Activated effector memory CD4-positive, alpha-beta T cell treated with Interleukin-2 at 50 U/mL for 16 hours (primary cell): ENCODE data around the gene AHNAK2.
"Not testable (repeated sequence)": the region's sequence is repeated elsewhere in the genome, so short reads cannot be mapped to it uniquely, and the experiment has no call there.

Experiments used
- DNase-seq: peaks from one replicate; pipeline ENCODE4 v3.0.0-alpha.2; 2020

AHNAK2 gene

DNA sequence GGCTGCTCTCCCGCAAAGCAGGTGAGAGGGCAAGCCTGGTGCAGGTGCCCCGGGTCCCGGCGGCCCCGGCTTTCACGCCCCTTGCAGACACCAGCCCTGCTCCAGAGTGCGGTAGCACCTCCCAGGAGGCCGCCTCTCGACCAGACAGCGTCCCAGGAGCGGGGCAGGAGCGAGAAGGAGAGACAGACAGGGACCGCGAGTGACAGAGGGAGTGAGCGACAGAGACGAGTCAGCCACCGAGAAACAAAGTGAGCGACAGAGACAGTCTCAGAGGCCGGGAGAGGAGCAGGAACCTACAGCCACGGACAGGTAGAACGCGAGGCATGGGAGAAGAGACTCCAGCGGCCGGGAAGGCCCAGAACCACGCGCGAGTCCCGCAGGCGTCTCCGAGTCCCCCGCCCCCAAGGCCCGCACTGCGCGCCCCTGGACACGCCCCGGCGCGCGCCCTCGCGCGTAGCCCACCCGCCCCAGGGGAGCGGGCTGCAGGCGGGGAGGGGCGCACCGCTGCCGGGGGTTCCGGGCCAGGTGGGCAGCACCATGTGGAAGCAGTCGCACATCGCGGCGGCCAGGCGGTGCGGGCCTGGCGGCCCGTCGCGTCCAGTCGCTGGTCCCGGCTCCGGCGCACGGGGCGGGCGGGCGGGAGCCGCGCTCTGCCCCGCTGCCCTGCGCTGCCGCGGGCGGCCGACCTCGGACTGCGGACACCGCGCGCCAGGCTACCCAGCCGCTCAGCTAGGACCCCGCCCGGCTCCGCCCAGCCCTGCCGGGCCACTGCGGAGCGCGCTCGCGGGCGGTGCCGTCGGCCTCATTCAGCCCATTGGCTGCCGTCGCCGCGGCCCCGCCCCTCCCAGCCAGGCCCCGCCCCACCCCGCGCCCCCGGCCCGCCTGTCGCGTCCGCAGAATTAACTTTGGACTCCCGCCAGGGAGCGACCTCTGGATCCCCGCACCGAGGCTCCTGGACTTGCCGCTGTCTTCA lies at the start of gene AHNAK2:
Gene AHNAK2 (minus strand): TSS at position 694 of the 973 bp plus-strand sequence. CDS start 137 bp downstream, at position 557.
- DNase-seq = peak; percentile 17

DNA sequence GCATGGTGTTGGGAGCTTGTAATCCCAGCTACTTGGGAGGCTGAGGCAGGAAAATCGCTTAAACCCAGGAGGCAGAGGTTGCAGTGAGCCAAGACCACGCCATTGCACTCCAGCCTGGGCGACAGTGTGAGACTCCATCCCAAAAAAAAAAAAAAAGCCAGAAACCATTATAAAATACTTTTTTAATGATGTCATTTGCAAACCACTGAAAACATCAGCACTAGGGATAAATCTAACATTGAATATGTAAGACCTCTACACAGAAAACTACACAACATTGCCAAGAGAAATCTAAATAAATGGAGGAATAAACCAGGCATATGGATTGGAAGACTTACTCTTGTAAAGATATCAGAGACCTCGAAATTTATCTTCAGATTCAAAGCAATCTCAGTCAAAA lies 49.5 kb upstream of the AHNAK2 start:
- DNase-seq = not testable (repeated sequence)

DNA sequence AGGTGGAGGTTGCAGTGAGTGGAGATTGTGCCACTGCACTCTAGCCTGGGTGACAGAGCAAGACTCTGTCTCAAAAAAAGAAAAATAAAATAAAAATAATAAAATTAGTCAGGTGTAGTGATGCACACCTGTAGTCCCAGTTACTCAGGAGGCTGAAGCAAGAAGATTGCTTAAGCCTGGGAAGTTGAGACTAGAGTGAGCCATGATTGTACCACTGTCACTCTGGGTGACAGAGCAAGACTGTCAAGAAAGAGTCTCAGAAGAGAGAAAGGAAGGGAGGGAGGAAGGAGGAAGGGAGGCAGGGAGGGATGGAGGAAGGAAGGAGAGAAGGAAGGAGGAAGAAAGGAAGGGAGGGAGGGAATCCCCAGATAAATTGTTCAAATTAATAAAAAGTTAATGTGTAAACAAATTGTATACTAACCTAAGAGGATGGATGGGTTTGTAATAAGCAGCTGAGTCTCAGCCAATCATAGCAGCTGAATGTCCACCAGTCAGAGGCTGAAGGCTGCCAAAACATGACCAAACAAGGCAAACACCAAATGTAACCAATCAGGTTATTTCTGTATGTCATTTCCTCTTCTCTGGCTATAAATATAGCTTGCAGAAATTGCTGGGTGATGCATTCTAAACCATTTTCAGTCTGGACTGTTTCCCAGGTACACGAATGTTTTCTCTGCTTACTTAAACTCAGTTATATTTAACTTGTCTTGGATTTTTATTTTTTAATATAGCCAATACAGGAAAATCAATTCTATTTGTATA lies 48.8 kb upstream of the AHNAK2 start:
- DNase-seq = no peak

DNA sequence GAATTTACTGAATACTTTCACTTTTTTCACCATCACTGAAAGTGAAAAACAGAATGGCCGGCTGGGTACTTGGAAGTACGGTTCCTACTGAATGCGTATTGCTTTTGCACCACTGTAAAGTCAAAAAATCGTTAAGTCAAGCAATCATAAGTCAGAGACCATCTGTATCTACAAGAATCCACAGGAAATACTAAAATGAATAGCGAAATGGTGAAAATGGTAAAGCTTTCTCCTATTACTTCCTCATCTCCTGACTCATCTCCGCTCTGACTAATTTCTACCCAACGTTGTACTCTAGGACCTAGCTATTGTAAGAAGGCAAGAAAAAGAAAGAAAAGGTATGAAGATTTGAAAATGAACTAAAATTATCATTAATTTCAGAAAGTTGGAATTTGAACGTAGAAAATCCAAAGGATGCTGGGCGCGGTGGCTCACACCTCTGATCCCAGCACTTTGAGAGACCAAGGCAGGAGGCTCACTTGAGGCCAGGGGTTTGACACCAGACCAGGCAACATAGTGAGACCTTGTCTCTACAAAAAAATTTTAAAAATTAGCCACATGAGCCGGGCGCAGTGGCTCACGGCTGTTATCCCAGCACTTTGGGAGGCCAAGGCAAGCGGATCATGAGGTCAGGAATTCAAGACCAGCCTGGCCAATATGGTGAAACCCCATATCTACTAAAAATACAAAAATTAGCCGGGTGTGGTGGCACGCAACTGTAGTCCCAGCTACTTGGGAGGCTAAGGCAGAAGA lies 48.0 kb upstream of the AHNAK2 start:
- no peak for DNase-seq

DNA sequence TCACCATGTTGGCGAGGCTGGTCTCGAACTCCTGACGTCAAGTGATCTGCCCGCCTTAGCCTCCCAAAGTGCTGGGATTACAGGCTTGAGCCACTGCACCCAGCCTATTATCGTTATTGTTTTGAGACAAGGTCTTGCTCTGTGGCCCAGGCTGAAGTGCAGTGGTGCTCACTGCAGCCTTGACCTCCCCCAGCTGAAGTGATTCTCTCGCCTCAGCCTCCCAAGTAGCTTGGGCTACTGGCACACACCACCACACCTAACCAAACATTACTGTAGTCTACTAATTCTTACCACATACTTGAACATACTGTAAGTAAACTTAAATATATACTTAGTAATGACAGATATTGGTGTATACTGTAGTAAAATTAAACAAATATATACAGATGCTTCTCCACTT lies 47.3 kb upstream of the AHNAK2 start:
- no peak for DNase-seq

DNA sequence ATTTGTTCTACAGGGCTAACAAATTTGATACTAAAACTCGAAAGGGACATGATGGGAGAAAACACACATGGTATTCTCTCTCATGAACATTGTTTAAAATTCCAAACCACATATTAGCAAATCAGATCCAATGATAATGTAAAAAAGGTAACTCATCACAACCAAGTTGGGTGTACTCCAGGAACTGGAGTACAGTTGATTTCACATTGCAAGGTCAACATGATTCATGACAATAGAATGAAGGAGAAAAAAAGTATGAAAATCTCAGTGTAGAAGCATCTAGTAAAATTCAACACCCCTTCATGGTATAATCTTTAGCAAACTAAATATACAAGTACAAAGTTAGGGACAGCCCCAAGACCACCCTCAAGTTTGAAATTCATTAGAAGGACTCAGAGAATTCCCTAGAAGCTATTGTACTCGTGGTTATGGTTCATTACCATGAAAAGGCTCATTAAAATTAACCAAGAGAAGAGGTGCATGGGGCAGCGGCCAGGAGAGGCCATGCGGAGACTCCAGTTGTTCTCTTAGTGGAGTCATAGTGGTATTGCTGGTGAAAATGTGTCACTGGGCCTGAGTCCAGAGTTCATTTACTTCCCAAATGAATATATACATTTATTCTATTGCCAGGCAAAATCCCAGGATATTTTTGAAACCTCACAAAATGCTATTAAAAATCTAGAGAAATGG lies 45.8 kb upstream of the AHNAK2 start:
- no peak for DNase-seq

DNA sequence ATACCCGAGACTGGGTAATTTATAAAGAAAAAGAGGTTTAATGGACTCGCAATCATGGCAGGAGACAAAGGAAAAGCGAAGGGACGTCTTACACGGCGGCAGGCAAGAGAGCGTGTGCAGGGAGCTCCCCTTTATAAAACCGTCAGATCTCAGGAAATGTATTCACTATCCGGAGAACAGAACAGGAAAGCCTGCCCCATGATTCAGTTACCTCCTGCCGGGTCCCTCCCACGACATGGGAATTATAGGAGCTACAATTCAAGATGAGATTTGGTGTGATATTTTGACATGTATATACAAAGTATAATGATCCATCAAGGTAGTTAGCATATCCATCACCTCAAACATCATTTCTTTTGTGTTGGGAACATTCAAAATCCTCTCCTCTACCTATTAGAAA lies 45.0 kb upstream of the AHNAK2 start:
- DNase-seq = no peak

DNA sequence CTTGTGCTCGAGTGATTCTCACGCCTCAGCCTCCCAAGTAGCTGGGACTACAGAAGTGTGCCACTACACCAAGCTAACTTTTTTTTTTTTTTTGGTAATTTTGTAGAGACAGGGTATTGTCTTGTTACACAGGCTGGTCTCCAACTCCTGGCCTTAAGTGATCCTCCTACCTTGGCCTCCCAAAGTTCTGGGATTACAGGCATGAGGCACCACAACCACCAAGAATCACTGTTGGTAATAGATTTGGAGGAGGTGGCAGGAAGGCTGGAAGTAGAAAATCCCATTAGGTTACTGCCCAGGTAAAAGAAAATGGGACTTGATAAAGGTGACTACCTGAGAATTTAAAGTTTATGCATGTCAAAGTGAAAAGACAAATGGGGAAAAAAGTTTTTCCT lies 44.1 kb upstream of the AHNAK2 start:
- DNase-seq = no peak

DNA sequence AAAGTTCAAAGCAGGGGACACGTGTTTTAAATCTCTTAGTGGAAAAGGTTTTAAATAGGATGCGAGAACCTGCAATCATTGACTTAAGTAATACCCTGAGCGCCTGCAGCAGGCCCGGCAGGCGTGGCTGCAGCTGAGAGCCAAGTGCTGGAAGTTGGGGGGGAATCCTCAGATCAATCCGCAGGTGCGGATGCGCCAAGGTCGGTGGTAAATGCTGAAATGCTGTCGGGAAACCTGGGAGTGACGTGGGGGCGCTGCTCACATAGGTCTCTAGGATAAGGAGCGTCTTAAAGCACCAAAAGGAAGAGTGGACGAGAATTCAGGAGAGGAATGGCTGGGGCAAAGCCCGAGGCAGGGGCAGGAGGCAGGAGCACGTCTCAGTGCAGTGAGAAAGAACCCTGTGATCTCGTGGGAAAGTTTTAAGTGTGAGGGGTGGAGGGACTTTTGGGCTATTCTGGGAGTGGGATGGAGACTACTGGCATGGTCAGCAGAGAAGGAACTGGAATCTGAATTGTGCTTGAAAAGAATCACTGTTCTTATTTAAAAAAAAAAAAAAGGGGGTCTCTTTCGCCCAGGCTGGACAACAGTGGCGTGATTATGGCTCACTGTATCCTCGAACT lies 43.6 kb upstream of the AHNAK2 start:
- DNase-seq = no peak

DNA sequence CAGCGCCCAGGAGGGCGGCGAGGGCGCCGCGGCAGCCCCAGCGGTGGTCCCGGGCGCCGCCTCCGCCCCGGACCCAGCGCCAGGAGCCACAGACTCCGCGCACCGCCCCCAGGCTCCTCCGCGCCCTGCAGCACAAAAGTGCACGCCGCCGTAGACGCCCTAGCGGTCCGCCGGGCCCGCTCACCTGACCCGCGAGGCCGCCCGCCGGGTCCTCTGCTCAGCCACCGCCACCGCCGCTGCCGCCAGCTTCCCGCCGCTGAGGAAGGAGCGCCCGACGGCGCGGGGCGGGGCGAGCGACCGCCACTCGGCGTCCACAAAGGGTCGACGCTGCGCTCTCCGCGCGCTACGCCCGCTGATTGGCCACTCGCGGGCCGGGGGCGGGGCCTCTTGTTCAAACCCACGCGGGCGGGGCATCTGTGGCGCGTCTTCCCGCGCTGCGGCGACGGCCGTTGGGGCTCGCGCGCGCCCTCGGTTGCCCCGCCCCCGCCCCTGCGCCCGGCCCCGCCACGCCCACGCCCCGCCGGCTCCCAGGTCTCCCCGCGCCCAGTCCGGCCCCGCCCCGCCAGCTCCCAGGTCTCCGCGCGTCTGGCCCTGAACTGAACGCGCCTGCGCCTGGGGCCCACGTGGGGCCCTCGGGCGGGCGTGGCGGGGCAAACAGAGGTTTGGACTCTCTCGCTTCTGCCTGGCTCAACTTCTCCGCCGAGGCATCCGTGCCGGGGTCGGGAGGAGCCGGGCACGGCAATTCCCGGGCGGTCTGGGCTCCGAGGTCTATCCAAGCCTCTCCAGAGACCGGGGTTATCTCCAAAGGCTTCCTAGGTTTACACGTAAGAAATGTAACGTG lies 42.9 kb upstream of the AHNAK2 start, which contains the start of gene CDCA4:
Gene CDCA4 (minus strand): TSS at position 269 of the 841 bp plus-strand sequence. CDS start 9,154 bp downstream, outside the sequence.
- peak; percentile 99 for DNase-seq

DNA sequence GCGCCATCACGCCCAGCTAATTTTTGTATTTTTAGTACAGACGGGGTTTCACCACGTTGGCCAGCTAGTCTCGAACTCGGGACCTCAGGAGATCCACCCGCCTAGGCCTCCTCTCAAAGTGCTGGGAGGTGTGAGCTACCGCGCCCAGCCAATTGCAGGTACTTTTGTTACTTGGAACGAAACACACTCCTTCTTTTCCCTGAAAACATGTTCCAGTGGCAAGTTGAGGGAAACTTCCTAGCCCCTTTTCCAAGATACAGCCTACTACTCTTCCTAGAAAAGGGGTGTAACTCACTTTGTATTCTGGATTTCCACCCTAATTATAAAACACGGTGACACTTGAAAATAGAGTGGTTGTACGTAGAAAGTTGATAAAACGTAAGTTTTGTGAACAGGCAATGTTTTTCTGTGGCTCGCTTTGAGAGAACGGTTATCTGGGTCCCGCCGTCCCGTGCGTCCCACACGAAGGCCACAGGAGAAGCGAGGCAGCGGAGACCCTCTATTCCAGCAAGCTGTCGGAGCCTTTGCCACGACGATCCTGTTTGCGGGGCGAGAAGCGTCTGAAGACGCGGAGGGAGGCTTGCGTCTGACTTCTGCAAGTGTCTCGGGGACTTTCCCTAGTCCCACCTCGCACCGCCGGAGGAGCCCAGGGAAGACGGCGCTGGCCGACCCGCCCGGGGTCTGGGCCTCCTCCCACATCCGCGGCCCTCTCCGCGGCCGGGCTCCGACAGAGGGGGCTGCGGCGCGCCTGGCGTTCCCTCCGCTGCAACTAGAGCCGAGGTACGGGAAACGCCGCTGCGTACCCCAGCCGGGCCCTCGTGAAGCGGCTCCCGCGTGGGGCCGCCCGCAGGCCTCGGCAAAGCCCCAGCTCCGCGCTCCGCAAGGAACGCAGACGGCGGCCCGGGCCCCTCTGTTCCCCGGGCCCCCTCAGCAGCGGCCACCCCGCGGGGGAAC lies 42.0 kb upstream of the AHNAK2 start:
- DNase-seq = peak; percentile 52

DNA sequence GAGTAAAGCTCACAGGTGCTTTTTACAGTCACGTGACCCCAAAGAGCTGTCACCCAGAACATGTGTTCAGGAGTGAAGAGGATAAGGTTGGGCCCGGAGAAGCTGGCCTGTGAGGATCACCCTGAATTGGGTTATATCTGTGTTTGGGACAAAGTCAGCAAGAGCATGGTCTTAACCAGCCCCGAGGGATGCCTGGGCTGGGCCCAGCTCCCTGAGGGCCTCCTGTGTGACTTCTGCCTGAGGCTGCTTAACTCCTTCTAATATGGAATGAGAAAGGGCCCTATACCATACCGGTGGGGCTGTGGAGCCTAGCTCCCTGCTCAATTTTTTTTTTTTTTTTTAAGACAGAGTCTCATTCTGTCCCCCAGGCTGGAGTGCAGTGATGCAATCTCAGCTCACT lies 40.2 kb upstream of the AHNAK2 start:
- DNase-seq = no peak

DNA sequence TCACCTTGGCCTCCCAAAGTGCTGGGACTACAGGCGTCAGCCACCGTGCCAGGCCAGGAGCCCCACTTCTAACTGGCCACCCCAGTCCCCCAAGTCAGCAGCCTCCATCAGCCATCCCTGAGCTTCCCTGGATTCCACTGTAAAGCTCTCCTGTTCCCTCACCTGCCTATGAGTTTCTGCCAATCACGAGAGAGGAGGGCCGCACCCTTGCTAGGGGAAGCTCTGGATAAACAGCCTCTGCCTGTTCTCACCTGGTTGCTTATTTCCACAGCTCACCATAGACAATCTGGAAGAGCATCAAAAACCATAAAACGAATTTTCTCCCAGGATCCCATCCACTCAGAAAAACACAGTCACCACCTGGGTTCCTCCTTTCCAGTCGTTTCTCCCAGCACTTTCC lies 37.7 kb upstream of the AHNAK2 start:
- no peak for DNase-seq

DNA sequence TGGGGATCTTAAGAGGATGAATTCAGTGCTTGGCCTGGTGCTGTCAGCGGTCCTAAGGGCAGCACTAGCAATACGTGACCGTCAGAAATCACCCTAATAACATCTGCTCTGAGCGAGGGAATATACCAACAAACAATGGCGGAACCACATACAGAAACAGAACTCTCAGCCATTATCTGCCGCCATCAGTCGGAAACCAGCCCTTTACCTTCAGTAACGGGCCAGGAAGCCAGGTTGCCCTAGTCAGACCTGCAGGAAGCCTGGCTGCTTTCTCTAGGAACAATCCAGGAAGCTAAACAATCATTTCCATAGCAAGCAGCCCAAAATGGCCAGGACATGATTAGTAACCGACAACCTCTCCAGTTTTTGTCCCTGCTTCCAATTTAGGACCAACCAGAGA lies 37.1 kb upstream of the AHNAK2 start:
- DNase-seq = no peak

DNA sequence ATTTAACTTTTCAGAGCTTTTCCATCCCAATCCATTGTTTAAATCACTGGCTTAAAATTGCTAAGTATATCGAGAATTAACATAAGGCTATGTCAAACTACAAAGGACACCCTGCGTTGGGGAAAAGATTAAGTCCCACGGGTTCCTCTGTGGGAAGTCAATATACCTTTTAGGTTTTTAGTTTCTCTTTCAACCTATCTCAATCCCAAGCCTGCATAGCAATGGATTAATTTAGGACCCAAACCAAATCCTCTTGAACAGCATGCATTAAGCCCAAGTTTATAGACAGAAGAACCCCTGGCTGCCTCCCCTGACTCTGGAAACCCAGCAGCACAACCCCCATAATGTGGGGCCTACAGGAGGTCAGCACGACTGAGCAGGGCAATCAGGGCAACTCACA lies 36.5 kb upstream of the AHNAK2 start:
- DNase-seq = no peak

DNA sequence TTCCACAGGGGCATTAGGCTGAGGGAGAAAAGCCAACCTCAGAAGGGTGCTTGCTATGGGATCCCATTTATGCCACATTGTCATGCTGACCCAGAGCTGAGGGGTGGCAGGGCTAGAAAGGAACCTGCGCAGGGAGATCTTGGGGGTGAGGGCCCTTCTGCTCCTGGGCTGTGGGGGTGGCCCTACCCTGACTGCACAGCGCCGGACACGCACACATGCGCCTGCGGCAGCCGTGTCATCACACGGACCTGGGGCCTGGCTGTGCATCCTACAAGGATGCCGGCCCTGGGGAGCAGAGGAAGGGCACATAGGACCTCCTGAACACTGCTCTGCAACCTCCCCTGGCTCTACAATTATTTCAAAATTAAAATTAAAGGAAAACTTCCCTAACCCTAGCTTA lies 35.9 kb upstream of the AHNAK2 start:
- no peak for DNase-seq

DNA sequence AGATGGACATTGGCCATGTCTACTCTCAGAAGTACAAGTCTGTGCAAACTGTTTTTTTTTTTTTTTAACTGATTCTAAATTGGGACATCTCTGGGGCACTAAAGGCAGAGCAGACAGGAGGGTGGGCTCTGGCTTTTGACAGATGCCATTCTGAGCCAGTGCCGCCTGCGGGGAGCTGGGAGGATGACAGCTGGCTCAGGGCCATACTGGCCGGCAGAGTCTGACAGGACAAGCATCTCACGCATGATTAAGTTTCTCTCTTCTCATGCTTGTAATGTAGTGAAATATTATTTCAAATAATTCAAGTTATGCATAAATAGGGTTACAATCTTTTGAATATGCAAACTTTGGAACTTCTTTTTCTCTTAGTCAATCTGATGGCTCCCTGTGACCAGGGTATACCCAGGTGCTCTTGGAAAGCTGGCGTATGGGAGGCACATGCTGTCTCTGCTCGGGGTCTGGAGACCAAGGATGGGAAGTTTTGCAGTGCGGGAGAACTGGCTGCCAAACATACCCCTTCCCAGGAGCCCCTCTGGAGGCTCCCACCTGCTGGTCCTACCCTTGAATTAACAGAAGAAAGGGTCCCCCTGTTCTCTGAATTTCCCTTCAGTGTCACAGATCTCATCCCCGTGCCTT lies 35.1 kb upstream of the AHNAK2 start:
- DNase-seq = no peak

DNA sequence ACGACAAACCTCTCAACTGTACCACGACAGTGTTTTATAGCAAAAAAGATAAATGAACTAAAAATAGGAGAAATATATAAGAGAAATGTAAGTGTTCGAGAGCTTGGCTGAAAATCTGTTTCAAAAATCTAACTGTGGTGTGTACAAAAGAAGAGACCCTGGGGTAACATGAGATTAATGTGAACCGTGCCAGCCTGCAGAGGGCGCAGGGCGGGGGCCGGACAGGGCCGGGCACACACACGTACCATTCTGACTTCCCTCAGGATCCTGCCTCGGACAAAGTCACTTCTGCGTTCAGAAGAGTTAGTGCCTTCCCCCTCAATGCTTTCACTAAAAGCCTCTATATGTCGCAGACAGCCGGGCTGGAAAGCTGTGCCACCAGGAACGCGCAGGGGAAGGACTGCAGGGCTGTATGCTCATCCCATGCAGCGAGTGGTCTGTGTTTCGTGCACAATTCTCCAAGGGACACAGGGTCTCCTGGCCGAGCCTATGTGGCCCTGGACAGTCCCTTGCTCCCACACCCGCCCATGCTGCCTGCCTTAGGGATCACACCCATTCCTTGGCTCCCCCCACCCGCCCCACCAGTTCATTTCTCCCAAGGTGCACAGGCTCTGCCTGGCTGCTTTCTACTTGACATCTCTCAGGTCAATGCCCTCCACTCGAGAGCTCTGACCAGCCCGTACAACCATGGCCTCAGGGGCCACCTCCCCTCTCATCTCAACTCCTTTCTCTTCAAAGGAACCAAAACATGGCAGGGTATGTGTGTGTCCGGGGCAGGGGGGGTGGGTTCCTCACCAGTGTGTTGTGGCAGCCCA lies 34.2 kb upstream of the AHNAK2 start:
- DNase-seq = no peak
